Measurements from ENCODE around the gene MEGF6.
"Not testable (repeated sequence)": the region's sequence is repeated elsewhere in the genome, so short reads cannot be mapped to it uniquely, and the experiment has no call there.

Gene MEGF6

GRCh38 chr1:3628445-3628844 is 17.1 kb upstream of the MEGF6 start:
- no peak for DNase-seq

DNA sequence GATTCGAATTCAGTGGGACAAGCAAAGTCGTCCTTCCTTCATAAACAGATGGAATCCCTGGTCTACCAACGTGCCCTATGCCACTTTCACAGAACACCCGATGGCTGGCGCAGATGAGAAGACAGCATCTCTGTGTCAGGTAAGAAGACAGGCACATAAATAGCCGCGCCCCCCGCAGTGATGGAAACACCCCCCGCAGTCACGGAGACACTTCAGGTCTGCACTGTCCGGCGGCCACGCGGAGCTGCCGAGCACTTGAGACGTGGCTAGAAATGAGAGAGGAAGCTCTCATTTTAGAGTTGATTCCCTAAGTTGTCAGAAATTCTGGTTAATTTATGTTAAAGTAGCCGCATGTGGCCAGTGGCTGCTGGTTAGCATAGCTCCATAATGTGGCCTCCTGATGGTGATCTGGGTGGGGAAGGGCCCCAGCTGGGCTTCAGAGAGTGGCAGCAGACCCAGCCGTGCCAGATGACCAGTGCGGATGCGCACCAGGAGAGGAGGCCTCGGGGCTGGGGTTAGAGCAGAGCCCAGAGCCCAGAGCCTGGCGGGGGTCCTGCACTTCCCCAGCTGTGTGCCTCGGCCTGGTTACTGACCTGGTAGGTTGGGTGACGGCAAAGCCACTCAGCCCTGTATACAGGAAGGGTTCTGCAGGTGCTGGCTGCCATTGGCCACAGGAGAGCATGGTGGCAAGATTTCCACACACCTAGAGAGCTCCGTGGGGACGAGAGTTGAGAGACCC is 16.4 kb upstream of the MEGF6 start:
- DNase-seq, result no peak

DNA sequence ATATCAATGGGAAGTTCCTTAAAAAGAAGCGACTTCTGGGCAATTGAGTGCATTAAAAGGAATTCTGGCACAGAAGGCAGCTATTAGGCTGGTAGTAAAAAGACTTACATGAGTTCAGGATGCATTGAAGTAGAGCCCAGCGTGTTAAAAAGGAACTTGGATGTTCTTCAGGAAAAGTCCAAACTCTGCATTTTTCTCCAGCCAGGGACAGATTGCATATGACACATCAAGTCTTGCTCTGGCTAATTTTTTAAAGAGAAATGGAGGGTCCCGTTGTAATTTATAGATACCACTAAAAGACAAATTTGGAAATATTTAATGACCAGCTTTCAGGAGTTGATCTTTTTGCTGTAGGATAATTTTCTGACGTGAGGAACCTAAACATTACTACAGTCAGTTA is 14.7 kb upstream of the MEGF6 start:
- DNase-seq, result no peak

DNA sequence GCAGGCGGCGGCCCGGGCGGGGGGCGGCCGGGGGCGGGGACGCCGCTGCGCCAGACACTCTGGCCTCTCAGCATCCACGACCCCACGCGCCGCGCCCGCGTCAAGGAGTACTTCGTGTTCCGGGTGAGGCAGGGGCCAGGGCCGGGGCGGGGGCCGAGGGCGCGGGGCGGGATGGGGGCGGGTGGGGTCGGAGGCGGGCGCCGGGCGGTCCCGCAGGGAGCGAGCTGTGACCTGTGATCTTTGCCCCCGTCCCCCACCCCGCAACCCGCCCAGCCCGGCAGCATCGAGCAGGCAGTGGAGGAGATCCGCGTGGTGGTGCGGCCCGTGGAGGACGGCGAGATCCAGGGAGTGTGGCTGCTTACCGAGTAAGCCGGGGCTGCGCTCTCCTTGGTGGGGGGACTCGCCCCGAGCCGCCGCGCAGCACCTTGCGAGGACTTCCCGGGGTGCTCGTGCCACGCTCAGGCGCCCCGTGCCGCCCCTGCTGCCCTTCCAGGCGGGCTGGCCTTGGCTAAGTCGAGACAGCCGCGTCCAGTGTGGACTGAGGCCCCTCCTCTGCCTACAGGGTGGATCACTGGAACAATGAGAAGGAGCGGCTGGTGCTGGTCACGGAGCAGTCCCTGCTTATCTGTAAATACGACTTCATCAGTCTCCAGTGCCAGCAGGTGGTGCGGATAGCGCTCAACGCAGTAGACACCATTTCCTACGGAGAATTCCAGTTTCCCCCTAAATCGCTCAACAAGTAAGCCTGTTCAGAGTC is 14.0 kb upstream of the MEGF6 start:
- no peak for DNase-seq

DNA sequence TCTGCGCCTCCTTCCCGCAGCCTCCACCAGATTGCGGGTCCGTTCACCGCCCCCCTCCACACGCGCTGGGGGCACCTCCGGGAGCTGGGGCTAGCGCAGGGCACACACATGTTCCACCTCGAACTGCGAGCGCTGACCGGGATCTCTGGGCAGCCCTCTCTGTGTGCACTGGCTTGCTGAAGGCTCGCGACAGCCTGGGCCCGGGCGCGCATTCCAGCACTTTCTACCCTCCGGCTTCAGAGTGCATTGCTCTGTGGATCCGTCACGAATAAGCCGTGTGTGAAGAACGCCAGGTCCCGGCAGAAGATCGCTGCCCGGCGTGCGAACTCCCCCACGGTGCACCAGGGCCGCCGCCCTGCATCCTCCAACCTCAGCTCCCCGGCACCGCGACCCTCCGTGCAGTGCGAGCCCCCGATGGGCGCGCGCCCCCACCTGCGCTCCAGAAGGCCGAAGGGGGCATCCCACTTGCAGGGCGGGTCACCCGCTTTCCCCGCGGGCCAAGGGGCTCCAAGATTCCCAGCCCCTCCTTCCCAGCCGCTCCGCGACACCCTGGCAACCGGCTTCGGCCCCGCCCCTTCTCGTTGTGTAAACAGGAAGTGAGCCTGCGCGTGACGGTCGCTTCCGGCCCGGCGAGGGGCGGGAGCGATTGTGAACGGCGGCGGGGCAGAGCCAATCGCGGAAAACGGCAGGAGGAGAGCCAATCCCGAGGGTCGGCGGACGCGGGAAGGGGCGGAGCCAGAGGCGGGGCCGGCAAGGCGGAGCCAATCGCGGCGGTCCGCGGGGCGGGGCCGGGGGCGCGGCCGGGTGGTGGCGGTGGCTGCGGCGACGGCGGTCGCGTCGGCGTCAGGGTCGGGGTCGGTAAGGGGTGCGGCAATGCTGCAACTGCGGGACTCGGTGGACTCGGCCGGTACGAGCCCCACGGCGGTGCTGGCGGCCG is 13.2 kb upstream of the MEGF6 start, which contains the start of gene TPRG1L:
TPRG1L (plus strand) TSS at position 816 of the 937 bp plus-strand sequence; CDS start at position 874, 58 bp downstream.
- DNase-seq, result peak; percentile 98

- no peak for DNase-seq
Observed at GRCh38 chr1:3623441-3624199, 12.3 kb upstream of the MEGF6 start.

DNA sequence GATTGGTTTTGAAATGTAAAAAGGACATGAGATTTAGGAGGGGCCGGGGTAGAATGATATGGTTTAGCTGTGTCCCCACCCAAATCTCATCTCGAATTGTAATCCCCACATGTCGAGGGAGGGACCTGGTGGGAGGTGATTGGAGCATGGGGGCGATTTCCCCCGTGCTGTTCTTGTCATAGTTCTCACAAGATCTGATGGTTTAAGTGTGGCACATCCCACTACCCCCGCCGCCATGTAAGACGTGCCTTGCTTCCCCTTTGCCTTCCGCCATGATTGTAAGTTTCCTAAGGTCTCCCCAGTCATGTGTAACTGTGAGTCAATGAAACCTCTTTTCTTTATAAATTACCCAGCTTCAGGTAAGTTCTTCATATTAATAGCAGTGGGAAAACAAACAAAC is 10.8 kb upstream of the MEGF6 start:
- not testable (repeated sequence) for DNase-seq

DNA sequence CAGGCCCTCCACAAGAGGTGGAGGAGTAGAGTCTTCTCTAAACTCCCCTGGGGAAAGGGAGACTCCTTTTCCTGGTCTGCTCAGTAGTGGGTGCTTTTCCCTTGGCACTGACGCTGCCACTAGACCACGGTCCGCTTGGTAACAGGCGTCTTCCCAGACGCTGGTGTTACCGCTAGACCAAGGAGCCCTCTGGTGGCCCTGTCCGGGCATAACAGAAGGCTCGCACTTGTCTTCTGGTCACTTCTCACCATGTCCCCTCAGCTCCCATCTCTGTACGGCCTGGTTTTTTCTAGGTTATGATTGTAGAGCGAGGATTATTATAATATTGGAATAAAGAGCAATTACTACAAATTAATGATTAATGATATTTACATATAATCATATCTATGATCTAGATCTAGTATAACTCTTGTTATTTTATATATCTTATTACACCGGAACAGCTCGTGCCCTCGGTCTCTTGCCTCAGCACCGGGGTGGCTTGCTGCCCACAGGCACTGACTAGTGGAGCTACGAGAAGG is 9.9 kb upstream of the MEGF6 start:
- DNase-seq, result not testable (repeated sequence)

DNA sequence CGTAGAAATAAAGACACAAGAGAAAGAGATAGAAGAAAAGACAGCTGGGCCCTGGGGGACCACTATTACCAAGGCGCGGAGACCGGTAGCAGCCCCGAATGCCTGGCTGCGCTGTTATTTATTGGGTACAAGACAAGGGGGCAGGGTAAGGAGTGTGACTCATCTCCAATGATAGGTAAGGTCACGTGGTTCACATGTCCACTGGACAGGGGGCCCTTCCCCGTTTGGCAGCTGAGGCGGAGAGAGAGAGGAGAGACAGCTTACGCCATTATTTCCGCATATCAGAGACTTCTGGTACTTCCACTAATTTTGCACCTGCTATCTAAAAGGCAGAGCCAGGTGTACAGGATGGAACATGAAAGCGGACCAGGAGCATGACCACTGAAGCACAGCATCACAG is 9.4 kb upstream of the MEGF6 start:
- DNase-seq, result no peak

DNA sequence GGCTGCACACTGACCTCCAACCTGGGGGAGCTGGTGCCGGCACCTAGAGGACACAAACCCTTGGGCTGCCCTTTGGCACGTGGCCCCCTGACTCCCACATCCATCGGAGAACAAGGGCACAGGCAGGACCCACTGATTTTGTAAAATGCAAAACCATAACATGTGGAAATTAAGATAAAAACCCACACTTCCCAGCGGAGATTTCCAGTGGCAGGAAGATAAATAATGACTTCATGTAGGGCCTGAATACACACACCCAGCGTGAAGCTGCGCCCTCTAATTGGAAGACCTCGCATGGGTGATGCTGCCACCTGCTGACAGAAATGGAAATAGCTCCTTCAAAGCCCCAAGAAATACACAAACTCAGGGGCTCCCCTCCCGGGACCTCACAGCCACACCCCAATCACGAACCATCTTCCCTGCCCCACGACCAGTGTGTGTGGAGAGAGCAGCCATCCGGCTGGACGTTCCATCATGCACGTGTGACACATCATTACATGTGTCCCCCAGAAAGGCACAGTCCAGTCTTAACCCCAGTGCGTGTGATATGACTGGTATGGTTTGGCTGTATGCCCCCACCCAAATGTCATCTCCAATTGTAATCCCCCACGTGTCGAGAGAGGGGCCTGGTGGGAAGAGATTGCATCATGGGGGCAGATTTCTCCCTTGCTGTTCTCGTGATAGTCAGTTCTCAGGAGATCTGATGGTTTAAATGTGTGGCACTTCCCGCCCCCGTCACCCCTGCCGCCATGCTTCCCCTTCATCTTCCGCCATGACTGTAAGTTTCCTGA is 7.8 kb upstream of the MEGF6 start:
- DNase-seq, result peak; percentile 76

DNA sequence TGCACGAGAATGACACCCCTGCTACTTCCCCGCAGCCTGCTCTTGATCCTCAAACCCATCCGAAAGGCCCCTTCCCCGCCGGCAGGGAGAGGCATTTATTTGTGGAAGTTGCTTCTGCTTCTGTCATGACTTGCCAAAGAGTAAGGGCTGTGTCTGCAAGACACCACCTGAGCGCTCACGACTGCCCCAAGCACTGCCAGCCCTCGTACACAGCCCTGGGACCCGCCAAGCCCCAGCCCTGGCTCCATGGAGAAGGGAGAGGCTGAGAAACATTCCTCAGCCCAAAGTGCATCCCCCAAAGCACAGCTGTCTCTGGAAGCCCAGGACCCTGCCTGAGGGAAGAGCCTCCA is 7.2 kb upstream of the MEGF6 start:
- DNase-seq, result no peak

- DNase-seq, result no peak
Observed at GRCh38 chr1:3617806-3618345, 6.6 kb upstream of the MEGF6 start.

DNA sequence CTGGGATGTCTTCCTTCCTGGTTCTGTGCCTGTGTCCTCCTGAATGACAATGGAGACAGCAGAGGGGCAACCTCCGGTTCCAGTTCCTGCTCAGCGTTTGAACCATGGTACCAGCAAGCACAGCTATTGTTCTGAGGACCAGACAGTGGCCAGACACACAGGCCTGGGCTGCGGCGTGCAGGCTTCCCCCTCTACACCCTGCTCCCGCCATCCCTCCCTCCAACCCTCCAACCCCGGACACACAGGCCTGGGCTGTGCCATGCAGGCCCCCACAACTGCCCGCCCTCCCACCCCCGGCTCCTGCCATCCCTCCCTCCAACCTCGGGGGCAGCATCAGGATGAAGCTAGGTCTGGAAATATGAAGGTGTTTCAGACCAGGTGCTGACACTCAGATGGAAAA is 5.6 kb upstream of the MEGF6 start:
- no peak for DNase-seq

DNA sequence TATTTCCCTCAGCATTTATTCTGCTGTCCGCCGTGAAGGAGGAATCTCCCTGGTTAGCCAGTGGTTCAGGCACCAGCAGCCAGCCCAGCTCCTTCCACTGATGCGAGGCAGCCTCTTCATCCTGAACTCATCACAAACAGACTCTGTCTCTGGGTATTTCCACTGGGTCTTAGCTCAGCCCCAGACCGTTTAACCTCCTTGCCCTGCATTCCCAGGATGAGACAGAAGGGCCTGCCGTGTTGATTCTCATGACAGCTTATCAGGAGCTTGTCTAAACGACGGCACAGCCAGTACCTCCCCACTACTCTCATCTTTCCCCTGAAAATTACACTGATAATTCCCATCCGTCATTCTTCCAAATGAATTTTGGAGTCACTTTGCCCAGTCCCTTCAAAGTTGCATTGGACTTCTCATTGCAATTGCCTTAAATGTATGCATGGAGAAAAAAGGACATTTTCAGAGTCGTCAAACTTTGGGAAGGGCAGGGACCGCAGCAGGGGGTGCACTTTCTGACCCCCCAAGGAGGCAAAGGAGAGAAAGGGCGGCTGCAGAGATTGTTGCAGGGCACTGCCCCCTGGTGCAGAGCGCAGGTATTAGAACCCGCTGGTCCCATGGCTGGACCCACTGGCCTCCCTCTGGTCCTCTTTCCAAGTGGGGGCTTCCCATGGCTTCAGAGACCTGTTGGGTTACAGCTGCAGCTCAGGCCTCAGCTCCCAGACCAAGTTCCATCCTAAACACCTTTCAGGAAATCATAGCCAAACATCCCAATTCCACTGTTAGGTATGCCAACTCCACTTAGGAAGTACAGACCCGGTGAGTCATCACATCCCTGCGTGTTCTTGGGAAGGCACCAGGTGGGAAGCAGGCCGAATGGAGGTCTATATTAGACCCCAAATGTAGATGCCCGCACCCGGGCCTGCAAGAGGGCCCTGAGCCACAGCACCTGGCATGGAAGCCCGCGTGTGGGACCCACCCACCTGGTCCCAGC is 3.7 kb upstream of the MEGF6 start:
- DNase-seq, result no peak

- no peak for DNase-seq
Observed at GRCh38 chr1:3612123-3612522, 815 bp upstream of the MEGF6 start.

GRCh38 chr1:3610527-3611169 is 660 bp downstream of the MEGF6 start:
- no peak for DNase-seq

DNA sequence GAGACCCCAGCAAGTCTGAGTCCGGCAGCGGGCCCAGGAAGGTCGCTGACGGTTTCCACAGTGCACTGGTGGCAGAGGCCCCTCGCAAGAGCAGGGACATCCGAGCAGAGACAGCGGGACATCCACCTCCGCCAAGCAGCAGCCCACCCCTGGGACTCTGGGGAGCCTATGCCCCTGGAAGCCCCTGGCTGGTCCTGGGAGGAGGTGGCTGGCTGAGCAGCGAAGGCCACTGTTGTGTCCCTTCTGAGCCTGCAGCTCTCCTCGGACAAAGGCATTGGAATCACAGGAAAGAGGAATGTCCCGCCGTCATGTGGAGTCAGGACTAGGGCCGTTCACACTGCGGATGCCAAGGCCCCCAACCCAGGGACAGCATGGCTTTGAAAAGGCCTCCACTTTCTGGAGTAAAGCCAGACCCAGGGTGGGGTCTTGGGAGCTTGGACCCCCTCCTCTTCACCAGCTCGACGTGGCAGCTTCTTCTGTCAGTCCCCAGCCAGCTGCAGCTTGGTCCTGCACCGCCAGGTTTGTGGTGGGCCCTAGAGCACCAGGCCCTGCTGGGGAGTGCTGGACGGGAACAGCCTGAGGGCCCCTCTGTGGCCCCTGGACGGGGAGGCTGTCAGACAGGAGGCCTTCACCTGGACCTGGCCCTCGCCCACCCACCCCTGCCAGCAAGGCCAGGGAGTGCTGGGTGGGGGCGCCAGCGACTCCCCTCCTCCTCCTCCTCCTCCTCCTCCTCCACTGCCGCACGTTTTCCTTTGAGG is 1.4 kb downstream of the MEGF6 start:
- no peak for DNase-seq

GRCh38 chr1:3609016-3609768 is 2.1 kb downstream of the MEGF6 start:
- DNase-seq, result no peak

All from activated CD4-positive, alpha-beta T cell treated with anti-CD3 and anti-CD28 coated beads, Interleukin-2, amount 50 U/mL, for 16 hours (primary cell).